IPS DF 4.7 (cell line): Measurements from ENCODE around the gene CHSY1.

Source experiments
- DNase-seq: peaks from one replicate; pipeline ENCODE4 v3.0.0-alpha.2; 2013; ENCODE audit warnings: low spot score; ENCODE audit errors: extremely low read depth

CHSY1 gene

DNA sequence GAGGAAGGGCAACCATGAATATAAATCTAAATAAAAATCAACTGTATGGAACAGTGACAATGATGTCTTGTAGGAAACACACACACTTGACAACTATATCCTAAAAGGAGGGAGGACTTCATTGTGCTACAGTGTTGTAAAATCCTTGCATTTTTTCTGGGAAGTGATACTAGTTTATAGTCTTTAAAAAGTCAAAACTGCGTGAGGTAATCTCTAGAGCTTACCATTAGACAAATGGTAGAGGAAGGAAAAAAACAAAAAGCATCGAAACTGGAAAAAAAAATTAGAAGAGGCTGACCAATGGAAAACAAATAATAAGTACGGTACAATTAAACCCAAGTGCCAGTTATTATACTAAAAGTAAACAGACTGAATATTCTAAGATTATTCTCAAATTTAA, 38.7 kb downstream of the CHSY1 start:
- DNase-seq = no peak

DNA sequence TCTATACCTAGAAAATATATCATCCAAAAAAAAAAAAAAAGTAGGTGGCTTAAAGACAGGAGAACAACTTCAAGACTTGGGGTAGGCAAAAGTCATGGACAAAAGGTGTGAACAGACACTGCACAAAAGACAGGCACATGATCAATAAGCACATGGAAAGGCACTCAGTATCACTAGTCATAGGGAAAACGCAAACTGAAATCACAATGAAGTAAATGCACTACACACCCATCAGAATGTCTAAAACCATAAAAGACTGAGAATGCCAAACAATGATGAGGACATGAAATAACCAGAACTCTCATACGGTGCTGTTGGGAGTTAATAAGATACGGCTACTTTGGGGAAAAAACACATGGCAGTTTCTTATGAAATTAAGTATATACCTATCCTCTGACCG, 40.0 kb downstream of the CHSY1 start:
- no peak for DNase-seq

DNA sequence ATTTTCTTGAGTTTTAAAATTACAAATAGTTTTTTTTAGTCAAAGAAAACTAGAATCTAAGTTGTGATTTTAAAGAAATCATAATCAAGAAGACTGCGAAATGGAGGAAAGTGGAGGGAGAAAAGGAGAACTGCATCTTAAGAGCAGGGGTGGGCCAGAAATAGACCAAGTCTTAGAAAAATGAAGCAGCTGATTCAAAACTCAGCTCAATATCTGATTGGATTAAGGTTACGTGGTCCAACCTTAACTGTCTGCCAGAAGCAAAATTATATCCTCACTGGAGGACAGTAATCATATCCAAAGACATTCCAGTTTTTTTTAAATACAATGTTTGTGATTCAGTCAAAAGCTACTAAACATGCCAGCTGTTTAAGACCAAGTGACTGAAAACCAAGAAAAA, 41.4 kb downstream of the CHSY1 start:
- no peak for DNase-seq

DNA sequence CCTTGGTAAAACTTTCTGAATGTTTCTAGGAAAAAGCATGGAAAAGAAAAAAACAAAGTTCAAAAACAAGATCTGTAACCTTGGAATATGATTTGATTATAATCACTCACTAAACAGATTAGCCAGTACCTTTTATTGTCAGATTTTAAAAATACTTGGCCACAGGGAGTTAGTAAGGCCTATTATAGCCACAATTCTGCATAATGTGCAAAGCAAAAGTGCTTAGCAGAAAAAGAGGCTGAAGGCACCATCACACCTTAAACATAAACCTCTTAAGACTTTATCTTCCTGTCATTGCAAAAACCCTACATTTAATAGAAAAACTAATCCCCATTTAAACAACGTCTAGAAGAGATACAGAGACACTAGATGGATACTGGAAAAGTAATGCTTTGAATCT, 41.8 kb downstream of the CHSY1 start:
- no peak for DNase-seq

DNA sequence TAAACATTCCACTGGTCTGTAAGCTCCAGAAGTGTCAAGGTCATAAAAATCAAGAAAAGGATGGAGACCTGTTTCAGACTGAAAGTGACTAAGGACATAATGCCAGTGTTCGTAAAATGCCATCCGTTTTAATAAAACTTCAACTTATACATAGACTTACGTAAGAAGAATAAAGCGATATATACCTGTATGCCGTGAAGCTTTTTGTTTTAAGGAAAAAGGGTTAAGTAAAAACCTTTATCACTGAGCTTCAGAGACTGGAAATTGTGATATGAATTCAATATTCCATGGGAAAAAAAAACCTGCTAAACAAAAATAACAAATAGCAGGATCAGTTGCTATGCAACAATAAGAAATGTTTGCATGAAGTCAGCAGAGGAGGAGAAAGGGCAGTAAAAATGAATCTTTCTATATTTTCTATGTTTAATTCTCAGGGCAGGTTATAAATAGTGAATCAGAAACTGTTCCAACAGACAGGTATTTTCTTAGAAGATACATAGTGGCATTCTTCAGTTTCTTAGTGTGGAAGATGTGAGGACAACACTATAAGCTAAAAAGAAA, 42.5 kb downstream of the CHSY1 start:
- DNase-seq = no peak

DNA sequence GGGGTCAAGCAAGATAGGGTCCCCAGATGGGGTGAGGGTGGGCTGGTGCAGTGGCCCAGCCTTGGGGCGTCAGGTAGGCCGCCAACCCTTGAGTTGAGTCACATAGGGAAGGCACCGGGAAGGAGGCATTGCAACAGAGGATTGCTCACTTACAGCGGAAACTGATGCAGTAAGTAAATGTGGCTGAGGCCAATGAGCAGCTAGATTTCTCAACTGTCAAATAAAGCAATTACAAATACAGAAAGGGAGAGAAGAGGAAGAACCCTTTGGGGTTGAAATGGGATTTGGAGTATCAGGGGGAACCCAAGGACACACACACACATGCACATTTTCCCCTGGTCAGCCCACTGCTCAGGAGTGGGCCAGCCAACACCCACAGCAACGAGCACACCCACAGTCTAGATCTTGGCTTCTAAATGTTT, 44.0 kb downstream of the CHSY1 start:
- no peak for DNase-seq

DNA sequence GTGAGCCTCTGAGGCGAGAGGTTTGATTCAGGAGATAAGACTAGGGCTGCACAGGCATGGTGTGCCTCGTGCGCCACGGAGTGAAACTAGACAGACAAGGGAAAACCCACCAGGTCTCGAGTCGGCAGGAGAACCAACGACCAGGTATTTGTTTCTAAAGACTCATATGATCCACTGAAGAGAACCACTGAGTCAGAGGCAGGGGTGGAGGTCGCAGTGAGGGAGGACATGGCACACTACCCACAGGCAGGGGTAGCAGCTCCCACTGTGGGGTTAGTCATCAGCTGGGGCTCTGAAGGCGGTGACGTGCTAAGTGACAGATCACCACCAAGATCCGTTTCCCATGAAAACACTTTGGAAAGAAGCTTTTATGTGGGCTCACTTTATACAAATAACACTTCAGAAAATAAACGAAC, 45.7 kb downstream of the CHSY1 start:
- no peak for DNase-seq

DNA sequence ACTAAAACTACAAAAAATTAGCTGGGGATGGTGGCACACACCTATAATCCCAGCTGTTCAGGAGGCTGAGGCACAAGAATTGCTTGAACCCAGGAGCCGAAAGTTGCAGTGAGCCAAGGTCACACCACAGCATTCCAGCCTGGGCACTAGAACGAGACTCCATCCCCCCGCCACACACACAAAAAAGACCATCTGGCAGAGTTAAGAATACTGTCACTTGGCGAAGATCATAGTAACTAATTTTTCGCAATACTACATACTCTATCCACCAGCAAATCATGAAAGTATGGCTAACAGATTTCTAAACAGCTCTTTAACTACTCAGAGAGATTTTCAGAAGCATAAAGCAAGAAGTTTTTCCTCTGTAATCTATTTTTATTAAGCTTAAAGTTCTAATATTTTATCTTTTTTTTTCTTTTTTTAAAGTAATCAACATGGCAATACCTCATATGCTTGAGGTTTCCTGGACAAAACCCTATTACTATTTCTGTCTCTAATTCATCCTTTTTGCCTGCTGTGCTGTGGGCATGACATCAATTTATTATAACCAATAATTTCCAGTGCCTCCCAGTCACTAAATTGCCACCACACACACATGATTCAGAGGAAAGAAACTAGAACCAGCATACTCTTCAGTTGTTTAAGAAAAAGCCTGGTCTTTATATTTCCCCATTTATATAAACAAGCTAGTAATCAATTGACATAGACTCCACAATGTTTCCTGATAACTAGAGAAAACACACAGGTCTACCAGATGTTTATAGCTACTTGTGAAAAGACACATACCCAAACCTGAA, 46.9 kb downstream of the CHSY1 start:
- no peak for DNase-seq

DNA sequence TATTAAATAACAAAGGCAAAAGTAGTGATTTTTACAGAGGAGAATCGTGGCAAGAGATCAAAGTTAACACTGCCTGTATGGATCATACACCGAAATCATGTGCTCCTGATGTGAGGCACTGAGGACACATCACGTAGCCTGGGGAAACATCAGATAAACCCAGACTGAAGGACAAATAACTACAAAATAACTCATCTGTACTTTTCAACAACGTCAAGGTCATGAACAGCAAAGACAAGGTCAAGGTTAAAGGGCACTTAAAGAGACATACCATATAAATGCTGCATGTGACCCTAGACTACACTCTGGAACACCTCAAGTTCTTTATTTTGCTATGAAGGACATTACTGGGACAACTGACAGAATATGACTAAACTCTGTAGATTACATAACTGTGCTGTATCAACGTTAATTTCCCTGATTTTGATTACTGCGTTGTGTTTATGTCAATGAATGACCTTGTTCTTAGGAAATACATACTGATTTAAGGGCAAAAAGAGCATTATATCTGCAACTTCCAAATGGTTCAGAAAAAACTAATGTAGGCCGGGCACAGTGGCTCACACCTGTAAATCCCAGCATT, 48.1 kb downstream of the CHSY1 start:
- no peak for DNase-seq

DNA sequence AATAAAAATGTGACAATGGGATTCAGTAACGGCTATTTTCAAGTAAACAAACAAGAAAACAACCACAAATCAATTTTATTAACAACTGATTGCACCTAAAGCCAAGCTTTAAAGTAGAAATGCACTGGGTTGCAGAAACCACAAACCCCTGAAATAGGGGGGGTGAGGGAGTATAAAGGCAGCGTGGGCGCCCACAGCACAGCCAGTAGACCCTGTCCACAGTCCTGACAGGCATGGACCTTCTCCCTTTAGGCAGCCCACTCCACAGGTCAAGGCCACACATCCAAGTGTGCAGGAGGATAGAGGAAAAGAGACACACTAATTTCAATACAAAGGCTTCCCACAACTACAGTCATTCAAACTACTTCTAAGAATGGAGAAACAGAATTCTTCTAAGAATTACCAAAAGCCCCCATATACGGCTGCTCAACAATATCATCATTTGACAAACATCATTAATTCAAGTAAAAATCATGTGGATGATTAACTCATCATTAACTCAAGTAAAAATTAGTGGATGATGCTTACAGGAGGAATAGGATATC, 48.7 kb downstream of the CHSY1 start:
- DNase-seq = no peak

DNA sequence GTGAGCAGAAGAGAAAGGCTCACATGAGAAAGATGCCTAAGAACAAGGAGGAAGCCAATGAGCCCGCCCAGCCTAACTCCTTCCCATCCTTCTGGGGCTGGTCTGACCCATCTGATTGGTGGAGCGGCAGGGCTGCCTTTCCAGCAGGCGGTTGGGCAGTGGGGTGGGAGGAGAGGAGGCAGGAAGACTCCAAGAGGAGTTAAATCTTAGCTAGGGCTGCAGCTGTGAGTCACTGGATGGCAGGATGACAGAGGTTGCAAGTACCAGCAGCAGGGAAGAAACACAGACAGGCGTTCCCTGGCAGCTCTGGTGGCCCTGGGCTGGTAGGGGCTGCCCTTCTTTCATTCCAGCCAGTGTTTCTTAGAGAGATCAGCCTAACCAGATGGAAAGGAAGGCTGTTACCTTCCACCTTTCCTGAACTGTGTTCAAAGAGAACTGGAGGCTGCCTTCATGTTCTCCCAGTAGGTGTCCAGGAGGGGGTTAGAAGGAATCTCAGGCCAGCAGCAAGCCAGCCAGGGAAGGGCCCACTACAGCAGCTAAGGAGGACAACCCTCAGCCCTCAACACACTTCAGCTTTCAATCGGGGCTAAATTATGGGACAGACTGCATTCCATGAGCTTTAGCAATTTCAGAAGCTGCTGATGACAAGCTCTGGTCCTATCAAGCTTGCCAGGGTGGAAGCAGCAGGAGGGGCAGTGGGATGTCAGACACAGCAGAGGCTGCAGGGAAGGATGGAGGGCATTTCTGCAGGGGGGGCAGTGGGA, 50.3 kb downstream of the CHSY1 start:
- peak; percentile 53 for DNase-seq

DNA sequence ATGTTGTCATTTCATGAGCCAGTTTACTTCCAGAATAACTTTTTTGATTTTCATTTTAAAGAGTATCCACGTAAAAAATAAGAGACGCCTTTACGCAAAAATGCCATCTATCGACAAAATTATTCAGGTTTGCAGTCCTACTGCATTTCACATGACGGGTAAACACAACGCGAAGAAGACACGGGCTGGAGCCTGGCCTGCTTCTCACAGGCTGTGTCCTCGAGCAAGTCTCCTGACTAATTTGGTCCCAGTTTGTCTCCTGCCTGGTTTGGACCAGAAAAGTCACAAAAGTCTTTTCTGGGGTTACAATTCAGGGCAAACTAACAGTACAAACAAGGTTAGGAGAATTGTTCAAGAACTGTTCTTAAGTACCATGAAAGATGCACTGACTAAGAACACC, 51.7 kb downstream of the CHSY1 start:
- DNase-seq = no peak

DNA sequence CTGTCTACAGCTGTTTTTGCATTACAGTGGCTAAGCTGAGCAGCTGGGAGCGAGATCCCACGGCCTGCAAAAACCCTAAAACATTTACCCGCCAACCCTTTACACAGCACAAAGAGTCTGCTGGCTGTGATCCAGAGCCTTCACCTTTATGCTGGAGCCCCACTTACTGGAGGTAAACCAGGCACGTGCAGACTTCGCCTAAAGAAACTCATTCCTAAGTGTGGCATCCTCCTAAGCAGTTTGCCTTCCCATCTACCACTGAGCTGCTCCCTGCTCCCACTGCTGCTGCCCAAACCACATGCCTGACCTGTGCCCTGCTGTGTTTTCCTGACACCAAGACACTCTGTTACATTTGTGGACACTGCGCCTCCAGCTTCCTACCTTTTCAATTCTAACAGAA, 53.0 kb downstream of the CHSY1 start:
- DNase-seq = no peak

DNA sequence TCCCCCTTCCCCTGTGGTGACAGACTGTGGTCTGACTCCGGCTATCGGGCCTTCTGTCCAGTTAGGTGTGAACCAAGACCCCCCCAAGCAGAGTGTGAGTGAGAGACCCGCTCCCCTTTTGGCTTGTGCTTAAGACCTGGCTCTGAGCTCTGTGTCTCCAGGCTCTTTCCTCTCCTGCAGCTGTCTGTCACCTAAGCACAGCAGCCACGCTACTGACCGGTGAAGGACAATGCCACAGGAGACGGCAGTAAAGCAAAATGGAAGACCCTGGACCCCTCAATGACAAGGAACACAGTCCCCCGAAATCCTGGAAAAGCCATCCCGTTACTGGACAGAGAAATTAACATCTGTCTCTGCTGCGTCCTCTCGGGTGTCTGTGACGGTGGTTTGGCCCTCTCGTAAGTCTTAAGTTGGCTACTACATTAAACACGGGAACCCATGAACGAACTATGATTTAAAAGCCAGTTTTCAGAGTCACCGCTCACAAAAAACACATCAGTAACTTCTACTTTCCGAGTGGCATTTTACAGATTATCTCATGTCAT, 53.7 kb downstream of the CHSY1 start:
- DNase-seq = no peak

DNA sequence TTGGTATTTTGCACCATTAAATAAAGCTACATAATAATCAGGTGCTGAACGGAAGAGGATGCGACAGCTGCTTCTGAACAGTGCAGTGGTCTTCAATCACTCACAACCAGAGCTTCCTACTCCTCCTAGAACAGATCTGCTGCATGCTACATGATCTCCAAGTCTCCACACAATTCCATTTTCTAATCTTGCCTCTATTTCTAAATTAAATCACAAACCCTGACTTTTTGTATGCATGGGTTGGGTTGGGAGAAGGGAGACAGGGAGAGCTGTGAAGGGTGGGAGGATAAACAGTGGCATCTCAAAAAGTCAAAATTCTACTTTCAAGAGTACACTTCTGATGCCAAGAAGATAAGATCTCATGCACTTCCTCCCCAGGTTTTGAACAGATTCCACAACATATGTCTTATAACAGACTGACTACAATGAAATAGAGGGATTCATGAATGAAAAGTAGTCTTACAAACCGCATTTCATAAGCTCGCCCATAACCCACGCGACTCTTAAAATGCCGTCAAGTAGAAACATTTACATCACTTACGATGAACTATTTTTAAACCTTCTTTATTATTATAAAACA, 57.2 kb downstream of the CHSY1 start:
- no peak for DNase-seq

DNA sequence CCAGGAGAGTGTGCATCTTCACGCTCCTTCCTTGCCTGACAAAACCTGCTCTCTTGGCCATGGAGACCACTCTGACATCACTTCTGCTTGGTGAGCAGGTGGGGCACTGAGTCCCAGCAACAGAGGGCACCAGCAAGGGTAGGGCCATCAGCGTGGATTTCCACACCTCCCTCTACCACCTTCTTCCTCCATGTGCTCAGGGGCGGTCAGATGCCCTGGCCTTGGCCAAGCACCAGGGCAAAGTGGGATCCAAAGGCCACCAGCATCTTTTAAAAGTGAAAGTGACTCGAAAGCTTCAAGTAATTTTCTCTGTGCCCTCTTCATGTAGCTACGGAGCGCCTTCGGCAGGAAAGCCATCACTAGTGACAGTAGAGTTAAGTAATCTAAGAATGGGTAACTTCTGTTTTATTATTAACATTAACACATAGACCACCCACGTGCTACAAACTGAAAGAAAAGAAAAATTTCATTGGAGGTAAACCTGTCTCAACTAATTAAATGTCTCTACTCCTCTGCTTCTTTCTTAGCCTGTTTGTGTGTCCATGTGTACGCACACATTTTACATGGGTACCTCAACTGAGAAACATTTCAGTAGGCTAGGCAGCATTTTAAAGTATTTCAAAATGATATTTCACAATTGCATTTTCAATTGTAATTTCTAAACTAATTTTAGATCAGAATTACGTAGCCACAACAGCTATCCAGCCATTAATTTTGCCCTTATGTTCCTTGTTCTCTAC, 57.9 kb downstream of the CHSY1 start:
- no peak for DNase-seq

DNA sequence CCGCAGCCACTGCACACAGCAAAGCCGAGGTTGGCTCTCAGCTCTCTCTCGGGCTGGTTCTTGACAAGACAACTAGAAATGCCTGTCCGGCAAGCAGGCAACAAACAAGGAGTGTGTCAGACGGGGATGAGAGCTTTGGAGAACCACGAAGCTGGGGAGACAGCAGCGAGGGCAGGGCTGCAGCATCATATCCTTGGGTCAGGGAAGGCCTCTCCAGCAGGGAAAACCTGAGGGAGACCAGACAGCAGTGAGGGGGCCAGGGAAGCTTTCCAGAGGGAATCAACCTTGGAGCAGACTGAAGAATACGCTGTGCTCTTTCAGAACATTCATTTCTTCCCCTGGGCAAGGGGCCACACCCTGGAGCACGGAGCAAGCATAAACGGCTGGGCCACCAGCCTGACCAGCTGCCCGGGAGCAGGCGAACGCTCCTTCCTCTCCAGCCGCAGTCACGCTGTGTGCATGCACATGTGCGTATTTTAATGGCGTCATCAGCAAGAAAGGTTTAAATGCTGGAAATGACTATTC, 58.7 kb downstream of the CHSY1 start:
- DNase-seq = no peak

DNA sequence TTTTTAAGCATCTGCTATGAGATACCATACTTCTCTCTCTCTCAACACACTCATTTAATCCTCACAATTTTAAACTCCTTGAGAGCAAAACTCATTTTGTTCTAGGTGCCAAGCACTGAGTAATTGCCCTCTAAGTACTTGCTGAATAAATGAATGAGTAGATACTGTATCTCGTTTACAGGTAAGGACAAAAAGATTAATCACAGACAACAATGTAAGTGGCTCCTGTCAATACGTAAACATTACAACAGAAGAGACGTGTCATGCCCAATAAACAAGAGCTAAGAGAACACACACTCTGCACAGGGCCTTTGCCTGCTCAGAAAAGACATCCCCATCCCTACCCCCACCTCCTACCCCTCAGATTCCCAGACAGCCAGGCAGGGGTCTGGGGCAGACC, 59.8 kb downstream of the CHSY1 start:
- no peak for DNase-seq

DNA sequence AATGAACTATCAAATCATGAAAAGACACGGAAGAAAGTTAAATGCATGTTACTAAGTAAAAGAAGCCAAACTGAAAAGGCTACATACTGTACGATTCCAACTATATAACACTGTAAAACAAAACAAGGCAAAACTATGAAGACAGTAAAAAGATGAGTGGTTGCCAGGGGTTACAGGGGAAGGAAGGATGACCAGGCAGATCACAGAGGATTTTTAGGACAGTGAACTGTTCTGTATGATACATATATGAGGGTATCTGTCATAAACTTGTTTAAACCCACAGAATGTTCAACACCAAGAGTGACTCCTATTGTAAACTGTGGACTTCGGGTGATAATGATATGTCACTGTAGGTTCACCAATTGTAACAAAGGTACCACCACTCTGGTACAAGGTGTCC, 60.6 kb downstream of the CHSY1 start:
- DNase-seq = no peak

DNA sequence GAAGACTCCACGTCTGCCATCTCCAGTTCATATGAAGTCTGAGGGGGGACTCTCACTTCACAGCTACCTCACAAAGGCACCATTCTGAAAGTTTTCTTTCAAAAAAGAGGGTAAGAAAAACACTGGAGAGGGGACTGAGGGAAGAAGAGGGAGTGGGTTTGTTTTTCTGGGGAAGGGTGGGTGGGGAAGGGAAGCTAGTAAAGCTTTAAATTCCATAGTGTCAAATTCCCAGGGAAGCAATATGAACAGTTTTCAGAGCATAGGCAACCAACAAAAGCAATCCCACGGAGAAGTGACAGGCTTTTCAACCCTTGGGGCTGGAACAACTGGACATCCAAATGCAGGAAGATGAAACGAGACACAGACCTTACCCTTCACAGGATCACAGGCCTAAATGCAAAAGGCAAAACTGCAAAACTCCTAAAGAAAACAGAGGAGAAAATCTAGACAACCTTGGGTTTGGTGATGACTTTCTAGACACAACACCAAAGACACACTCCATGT, 61.7 kb downstream of the CHSY1 start:
- no peak for DNase-seq
